ENCODE results near the gene IQGAP2.

IQGAP2 gene

DNA sequence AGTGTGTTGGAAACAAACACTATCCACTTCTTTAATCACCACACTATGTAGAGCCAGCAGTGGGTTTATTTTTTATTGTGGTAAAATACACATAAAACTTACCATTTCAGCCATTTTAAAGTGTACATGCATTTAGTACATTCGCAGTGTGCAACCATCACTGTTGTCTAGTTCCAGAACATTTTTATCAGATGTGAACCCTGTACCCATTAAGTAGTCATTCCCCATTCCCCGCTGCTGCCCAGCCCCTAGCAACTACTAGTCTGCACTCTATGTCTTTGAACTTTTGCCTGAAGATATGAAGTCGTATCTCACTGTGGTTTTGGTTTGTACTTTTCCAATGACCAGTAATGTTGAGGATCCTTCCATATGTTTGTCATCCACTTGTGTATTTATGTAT, 282.6 kb downstream of the IQGAP2 start:
- no peak for TF ChIP-seq ZC3H10 (CRISPR knock-in tag; IDR thresholded peaks at IDR 0.05)
- TF ChIP-seq CSDC2 (CRISPR knock-in tag; IDR thresholded peaks at IDR 0.05) = peak; percentile 91
- TF ChIP-seq OSR1 (CRISPR knock-in tag; IDR thresholded peaks at IDR 0.05) = no peak
- TF ChIP-seq BACH2 (CRISPR knock-in tag; IDR thresholded peaks at IDR 0.05; ENCODE audit: borderline replicate concordance) = no peak
- TF ChIP-seq, protein P1, sequence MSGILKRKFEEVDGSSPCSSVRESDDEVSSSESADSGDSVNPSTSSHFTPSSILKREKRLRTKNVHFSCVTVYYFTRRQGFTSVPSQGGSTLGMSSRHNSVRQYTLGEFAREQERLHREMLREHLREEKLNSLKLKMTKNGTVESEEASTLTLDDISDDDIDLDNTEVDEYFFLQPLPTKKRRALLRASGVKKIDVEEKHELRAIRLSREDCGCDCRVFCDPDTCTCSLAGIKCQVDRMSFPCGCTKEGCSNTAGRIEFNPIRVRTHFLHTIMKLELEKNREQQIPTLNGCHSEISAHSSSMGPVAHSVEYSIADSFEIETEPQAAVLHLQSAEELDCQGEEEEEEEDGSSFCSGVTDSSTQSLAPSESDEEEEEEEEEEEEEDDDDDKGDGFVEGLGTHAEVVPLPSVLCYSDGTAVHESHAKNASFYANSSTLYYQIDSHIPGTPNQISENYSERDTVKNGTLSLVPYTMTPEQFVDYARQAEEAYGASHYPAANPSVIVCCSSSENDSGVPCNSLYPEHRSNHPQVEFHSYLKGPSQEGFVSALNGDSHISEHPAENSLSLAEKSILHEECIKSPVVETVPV (CRISPR knock-in tag; IDR thresholded peaks at IDR 0.05) = no peak
- TF ChIP-seq, protein P2, sequence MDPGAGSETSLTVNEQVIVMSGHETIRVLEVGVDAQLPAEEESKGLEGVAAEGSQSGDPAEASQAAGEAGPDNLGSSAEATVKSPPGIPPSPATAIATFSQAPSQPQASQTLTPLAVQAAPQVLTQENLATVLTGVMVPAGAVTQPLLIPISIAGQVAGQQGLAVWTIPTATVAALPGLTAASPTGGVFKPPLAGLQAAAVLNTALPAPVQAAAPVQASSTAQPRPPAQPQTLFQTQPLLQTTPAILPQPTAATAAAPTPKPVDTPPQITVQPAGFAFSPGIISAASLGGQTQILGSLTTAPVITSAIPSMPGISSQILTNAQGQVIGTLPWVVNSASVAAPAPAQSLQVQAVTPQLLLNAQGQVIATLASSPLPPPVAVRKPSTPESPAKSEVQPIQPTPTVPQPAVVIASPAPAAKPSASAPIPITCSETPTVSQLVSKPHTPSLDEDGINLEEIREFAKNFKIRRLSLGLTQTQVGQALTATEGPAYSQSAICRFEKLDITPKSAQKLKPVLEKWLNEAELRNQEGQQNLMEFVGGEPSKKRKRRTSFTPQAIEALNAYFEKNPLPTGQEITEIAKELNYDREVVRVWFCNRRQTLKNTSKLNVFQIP (CRISPR knock-in tag; IDR thresholded peaks at IDR 0.05; ENCODE audit: borderline replicate concordance, low read depth) = no peak
- no peak for TF ChIP-seq RARB (CRISPR knock-in tag; IDR thresholded peaks at IDR 0.05)
- TF ChIP-seq ZNF8 (CRISPR knock-in tag; IDR thresholded peaks at IDR 0.05) = 0 out of 2 replicates have a peak, but pooled peaks have one; percentile 4
- ATAC-seq = no peak

DNA sequence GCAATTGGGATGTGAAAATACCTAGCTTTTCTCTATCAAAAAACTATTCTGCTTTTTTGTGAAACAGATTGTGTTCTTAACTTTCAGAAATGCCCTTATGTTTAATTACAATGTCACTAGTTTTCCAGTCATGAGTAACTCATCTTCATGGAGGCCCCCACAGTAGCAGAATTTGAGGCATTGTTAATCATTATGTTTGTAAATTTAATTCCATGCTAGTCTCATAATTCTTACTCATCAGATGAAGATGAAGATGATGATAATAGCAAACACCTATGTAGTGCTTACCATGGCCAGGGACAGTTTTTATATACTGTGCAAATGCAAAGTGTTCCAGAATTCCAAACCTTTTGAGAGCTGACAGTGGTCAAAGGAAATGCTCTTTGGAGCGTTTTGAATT, 285.1 kb downstream of the IQGAP2 start:
- no peak for ATAC-seq
- no peak for TF ChIP-seq ZFP3 (CRISPR knock-in tag; IDR thresholded peaks at IDR 0.05)
- TF ChIP-seq TCF4 (CRISPR knock-in tag; IDR thresholded peaks at IDR 0.05; ENCODE audit: borderline replicate concordance) = no peak
- no peak for TF ChIP-seq ZFP30 (CRISPR knock-in tag; IDR thresholded peaks at IDR 0.05)
- TF ChIP-seq, protein P3, sequence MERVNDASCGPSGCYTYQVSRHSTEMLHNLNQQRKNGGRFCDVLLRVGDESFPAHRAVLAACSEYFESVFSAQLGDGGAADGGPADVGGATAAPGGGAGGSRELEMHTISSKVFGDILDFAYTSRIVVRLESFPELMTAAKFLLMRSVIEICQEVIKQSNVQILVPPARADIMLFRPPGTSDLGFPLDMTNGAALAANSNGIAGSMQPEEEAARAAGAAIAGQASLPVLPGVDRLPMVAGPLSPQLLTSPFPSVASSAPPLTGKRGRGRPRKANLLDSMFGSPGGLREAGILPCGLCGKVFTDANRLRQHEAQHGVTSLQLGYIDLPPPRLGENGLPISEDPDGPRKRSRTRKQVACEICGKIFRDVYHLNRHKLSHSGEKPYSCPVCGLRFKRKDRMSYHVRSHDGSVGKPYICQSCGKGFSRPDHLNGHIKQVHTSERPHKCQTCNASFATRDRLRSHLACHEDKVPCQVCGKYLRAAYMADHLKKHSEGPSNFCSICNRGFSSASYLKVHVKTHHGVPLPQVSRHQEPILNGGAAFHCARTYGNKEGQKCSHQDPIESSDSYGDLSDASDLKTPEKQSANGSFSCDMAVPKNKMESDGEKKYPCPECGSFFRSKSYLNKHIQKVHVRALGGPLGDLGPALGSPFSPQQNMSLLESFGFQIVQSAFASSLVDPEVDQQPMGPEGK (CRISPR knock-in tag; IDR thresholded peaks at IDR 0.05; ENCODE audit: borderline replicate concordance) = no peak
- no peak for TF ChIP-seq ISL1 (CRISPR knock-in tag; IDR thresholded peaks at IDR 0.05)
- TF ChIP-seq GLIS3 (CRISPR knock-in tag; IDR thresholded peaks at IDR 0.05) = no peak

DNA sequence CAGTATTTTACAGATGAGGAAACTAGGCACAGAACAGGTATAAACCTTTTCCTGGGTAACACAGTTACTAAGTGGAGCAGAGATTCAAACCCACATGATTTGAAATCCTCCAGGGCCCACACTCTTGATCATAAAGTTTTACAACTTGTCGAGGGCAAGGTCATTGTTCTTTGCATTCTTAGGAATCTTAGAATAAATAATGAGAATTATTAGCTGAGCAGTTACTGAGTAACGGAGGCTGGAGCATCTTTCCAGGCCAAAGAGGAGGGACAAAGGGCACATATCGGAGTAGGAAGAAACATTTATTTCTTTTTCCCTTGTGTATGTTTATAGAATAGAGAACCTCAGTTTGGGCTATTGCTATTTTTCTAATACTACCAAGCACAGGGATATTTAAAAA, 285.8 kb downstream of the IQGAP2 start:
- TF ChIP-seq SNAI2 (CRISPR knock-in tag; IDR thresholded peaks at IDR 0.05) (0 out of 2 replicates have a peak, but pooled peaks have one; percentile 21), PPARA (CRISPR knock-in tag; IDR thresholded peaks at IDR 0.05; ENCODE audit: borderline replicate concordance) (no peak), ZFP30 (CRISPR knock-in tag; IDR thresholded peaks at IDR 0.05) (no peak)
- peak; percentile 3 for ATAC-seq

DNA sequence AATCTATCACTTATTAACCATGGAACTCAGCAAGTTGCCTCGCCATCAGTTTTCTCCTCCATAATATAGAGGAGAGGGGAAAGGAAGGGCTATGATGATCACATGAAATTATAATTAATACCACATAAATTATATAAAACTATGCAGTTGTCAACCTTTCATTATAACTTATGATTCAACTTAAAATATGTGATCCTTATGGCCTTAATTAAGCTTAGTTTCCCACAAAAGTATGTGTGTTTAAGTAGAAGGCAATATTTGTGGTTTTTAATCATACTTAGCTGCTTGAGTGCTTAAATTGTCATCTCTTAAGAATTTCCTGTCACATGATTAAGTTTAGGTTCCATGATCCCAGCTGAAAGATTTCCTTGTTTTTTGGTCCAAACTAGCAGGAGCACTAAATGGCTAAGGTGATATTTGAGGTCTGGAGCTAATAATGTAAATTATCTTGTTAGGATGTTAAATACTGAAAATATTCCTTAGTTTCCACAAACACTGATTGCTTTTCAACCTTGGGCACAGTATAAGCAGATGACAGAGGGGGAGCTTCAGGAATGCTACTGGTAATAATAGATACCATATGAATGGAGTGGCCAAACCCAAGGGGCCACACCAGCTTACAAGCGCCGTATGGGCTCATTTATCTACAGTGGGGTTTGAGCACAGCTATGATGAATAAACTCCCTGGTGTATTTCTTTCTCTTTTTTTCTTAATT, 286.4 kb downstream of the IQGAP2 start:
- peak; percentile 87 for ATAC-seq
- TF ChIP-seq TOX (CRISPR knock-in tag; IDR thresholded peaks at IDR 0.05; ENCODE audit: borderline replicate concordance) = peak; percentile 90; the same call in 1 of the 2 replicates
- TF ChIP-seq TCF4 (CRISPR knock-in tag; IDR thresholded peaks at IDR 0.05; ENCODE audit: borderline replicate concordance) = no peak; the same call in 1 of the 2 replicates
- no peak for TF ChIP-seq ESRRG (CRISPR knock-in tag; IDR thresholded peaks at IDR 0.05)
- TF ChIP-seq GLIS3 (CRISPR knock-in tag; IDR thresholded peaks at IDR 0.05) = no peak
- TF ChIP-seq BACH2 (CRISPR knock-in tag; IDR thresholded peaks at IDR 0.05; ENCODE audit: borderline replicate concordance) = no peak
- TF ChIP-seq ISL1 (CRISPR knock-in tag; IDR thresholded peaks at IDR 0.05) = peak; percentile 99
- TF ChIP-seq, protein P4, sequence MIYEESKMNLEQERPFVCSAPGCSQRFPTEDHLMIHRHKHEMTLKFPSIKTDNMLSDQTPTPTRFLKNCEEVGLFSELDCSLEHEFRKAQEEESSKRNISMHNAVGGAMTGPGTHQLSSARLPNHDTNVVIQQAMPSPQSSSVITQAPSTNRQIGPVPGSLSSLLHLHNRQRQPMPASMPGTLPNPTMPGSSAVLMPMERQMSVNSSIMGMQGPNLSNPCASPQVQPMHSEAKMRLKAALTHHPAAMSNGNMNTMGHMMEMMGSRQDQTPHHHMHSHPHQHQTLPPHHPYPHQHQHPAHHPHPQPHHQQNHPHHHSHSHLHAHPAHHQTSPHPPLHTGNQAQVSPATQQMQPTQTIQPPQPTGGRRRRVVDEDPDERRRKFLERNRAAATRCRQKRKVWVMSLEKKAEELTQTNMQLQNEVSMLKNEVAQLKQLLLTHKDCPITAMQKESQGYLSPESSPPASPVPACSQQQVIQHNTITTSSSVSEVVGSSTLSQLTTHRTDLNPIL (CRISPR knock-in tag; IDR thresholded peaks at IDR 0.05; ENCODE audit: low read depth) = peak; percentile 96
- peak; percentile 26; the same call in 1 of the 2 replicates for TF ChIP-seq CSDC2 (CRISPR knock-in tag; IDR thresholded peaks at IDR 0.05)
- TF ChIP-seq ZNF70 (CRISPR knock-in tag; IDR thresholded peaks at IDR 0.05) = no peak
- peak; percentile 84 for TF ChIP-seq ZC3H10 (CRISPR knock-in tag; IDR thresholded peaks at IDR 0.05)
- TF ChIP-seq ZFP30 (CRISPR knock-in tag; IDR thresholded peaks at IDR 0.05) = no peak
- TF ChIP-seq, protein P2 (CRISPR knock-in tag; IDR thresholded peaks at IDR 0.05; ENCODE audit: borderline replicate concordance, low read depth) = no peak; the same call in 1 of the 2 replicates
- TF ChIP-seq ARNTL (CRISPR knock-in tag; IDR thresholded peaks at IDR 0.05; ENCODE audit: borderline replicate concordance, low read depth) = no peak
- TF ChIP-seq RARB (CRISPR knock-in tag; IDR thresholded peaks at IDR 0.05) = peak; percentile 65; the same call in 1 of the 2 replicates
- peak; percentile 17; the same call in 1 of the 2 replicates for TF ChIP-seq ZFP3 (CRISPR knock-in tag; IDR thresholded peaks at IDR 0.05)
- TF ChIP-seq ZNF8 (CRISPR knock-in tag; IDR thresholded peaks at IDR 0.05) = peak; percentile 42; the same call in 1 of the 2 replicates
- no peak for TF ChIP-seq ZNF565 (CRISPR knock-in tag; conservative IDR thresholded peaks at IDR 0.05; ENCODE audit: low read depth)
- peak; percentile 62; the same call in 1 of the 2 replicates for TF ChIP-seq SNAI2 (CRISPR knock-in tag; IDR thresholded peaks at IDR 0.05)
- TF ChIP-seq, protein P5, sequence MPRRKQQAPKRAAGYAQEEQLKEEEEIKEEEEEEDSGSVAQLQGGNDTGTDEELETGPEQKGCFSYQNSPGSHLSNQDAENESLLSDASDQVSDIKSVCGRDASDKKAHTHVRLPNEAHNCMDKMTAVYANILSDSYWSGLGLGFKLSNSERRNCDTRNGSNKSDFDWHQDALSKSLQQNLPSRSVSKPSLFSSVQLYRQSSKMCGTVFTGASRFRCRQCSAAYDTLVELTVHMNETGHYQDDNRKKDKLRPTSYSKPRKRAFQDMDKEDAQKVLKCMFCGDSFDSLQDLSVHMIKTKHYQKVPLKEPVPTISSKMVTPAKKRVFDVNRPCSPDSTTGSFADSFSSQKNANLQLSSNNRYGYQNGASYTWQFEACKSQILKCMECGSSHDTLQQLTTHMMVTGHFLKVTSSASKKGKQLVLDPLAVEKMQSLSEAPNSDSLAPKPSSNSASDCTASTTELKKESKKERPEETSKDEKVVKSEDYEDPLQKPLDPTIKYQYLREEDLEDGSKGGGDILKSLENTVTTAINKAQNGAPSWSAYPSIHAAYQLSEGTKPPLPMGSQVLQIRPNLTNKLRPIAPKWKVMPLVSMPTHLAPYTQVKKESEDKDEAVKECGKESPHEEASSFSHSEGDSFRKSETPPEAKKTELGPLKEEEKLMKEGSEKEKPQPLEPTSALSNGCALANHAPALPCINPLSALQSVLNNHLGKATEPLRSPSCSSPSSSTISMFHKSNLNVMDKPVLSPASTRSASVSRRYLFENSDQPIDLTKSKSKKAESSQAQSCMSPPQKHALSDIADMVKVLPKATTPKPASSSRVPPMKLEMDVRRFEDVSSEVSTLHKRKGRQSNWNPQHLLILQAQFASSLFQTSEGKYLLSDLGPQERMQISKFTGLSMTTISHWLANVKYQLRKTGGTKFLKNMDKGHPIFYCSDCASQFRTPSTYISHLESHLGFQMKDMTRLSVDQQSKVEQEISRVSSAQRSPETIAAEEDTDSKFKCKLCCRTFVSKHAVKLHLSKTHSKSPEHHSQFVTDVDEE (CRISPR knock-in tag; IDR thresholded peaks at IDR 0.05) = no peak

Data from SK-N-SH treated with all-trans-retinoic acid at 6 μM for 48 hours (cell line).